HG02970 (cell line): ENCODE measurements around the gene ITGA7.
"Not testable (repeated sequence)": the region's sequence is repeated elsewhere in the genome, so short reads cannot be mapped to it uniquely, and the experiment has no call there.

Experiments
- ATAC-seq: cut with Tn5 transposase; IDR thresholded peaks from one replicate; pipeline ENCODE4 v1.9.1; 2021; ENCODE audit warnings: mild to moderate bottlenecking, moderate library complexity, moderate number of reproducible peaks; ENCODE audit not compliant: unreplicated experiment, low FRiP score

Gene ITGA7

DNA sequence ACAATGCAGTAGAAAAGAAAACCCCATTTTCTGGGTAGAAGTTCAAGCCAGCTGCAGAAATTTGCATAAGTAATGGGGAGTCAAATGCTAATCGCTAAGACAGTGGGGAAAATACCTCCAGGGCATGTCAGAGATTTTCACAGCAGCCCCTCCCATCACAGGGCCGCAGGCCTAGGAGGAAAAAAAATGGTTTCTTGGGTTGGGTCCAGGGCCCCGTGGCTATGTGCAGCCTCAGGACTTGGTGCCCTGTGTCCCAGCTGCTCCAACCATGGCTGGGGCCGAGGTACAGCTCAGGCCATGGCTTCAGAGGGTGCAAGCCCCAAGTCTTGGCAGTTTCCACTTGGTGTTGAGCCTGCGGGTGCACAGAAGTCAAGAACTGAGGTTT, 56.4 kb downstream of the ITGA7 start:
- ATAC-seq, result no peak

DNA sequence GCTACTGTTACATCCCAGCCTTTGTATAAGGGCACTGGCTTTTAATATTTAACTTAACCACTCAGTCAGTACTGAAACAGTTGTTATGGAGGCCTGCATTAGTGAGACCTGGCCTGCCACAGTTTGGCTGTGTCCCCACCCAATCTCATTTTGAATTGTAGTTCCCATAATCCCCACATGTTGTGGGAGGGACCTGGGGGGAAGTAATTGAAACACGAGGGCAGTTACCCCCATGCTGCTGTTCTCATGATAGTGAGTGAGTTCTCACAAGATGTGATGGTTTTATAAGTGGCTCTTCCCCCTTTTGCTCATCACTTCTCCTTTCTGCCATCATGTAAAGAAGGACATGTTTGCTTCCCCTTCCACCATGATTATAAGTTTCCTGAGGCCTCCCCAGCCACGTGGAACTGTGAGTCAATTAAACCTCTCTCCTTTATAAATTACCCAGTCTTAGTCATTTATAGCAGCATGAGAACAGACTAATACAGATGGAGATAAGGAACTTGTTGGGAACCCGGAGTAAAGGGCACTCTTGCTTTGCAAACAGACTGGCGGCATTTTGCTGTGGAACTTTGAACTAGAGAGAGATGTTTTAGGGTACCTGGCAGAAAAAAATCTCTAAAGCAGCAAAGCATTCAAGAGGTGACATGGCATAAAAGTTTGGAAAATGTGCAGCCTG, 56.9 kb downstream of the ITGA7 start:
- not testable (repeated sequence) for ATAC-seq

DNA sequence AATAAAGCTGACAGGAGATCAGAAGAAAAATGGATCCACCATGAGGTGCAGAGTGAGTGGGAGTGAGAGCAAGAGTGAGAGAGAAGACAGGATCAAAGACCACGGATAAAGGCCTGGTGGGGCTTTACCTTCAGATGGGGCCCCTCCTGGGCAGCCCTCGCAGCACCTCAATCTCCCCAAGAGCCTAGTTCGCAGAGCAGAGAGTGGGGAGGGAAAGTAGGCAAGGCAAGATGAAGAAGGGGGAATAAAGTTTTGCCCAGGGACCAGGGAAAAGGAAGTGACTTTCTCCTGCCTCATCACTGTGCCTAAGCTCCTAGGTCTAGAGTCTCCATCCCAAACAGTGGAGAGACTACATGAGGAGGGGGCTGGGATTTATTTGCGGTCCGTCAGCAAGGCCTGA, 60.7 kb downstream of the ITGA7 start:
- ATAC-seq, result no peak

DNA sequence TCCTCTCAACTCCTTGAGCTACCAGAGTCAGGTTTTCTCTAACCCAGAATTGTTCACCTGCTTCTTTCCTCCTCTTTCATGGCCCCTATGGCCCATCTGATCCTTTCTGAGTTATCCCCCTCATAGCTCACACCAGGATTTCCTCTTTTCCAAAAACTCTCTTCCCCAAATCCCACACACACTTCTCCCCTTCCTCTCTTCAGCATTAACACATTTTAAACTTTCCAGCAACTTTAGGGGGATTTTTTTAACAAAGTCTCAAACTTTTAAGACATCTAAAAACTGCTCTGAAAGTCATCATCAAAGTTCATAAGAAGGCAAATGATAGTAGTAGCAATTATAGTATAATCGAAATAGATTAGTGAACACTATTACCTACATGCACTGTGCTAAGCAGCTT, 63.1 kb downstream of the ITGA7 start:
- ATAC-seq, result no peak

DNA sequence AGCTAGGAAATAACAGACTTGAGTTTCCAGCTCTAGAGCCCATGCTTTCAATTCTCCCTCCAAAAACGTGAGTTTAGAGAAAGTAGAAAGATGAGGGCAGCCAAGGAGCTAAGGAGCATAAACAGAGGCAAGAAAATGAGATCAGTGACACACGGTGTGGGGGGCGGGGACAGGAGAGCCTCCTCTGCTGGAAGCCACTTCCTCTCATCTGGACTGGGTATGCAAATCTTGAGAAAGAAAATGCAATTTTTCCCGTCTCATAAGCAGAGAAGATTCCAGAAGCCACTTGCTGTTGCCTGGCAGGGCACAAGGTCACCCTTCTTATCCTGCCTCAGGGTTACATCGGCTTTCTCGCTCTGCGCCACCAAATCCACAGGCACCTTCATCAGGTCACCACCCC, 65.0 kb downstream of the ITGA7 start:
- ATAC-seq, result no peak

DNA sequence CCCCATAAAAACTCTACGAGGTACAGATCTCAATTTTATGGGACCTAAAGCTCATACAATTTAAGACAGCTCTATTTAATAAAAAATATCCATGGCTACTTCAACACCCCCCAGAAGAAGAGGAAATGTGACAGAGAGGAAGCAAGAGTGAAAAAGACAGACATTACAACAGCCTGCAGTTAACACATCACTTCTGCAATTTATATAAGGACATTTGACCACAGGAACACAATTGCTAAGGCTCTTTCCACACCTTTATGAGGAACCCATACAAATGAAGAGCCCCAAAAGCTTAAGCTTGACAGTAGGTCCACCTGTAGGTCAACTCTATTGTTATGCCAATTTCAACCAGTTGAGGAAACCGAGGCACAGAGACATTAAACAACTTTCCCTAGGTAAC, 65.4 kb downstream of the ITGA7 start:
- no peak for ATAC-seq

DNA sequence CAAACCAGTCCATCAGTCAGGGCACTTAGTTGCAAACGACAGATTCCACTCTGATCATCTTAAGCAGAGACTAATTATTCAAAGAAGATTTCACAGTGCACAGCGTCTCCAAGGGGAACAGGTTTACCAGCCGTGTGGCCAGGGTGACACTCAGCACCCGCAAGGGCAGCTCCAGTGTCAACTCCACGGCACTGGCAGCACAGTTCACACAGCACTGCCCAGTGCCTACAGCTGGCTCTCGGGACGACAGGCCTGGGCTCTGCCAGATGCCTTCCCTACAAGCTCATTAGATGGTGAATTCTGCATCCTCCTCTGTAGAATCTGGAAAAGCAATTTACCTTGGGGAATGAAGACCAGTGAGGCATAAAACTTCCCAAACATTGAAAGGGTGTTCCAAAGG, 66.1 kb downstream of the ITGA7 start:
- ATAC-seq, result no peak

DNA sequence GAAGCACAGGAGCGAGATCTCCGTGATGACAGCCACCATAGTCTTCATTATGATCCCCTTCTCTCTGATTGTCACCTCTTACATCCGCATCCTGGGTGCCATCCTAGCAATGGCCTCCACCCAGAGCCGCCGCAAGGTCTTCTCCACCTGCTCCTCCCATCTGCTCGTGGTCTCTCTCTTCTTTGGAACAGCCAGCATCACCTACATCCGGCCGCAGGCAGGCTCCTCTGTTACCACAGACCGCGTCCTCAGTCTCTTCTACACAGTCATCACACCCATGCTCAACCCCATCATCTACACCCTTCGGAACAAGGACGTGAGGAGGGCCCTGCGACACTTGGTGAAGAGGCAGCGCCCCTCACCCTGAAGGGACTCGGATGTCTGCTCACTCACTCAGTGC, 70.2 kb downstream of the ITGA7 start:
- ATAC-seq, result no peak

DNA sequence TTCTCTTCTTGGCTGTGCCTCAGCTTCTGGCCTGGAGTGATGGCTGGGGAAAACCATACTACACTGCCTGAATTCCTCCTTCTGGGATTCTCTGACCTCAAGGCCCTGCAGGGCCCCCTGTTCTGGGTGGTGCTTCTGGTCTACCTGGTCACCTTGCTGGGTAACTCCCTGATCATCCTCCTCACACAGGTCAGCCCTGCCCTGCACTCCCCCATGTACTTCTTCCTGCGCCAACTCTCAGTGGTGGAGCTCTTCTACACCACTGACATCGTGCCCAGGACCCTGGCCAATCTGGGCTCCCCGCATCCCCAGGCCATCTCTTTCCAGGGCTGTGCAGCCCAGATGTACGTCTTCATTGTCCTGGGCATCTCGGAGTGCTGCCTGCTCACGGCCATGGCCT, 70.9 kb downstream of the ITGA7 start, which contains the start of gene OR10P1:
Gene OR10P1, plus strand, starts transcription at position 40 of the 400 bp plus-strand sequence. Its CDS starts 0 bp downstream, at position 40.
- ATAC-seq, result no peak

DNA sequence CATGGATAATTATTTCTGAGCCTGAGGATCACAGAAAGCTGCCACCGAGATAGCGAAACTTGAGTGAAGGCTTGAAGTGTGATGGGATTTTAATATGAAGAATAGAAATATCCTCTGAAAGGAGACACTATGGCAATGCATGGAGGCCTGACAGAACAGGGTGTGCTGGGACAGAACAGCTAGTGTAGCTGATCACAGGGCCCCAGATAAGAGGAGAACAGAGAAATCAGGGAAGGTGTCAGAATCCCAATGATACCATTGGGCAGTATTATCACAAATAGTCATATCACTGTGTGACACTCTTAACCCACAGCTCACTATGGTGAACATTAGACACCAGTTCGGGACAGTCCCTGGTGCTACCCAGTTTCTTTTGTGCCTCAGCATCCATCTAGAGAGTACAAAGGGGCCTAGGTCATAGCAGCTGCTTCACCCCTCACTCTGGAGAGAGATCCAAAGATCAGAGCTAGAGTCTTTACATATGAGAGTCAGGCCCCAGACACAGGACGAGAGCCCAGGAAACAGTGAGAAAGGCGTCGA, 71.5 kb downstream of the ITGA7 start:
- no peak for ATAC-seq
